H1 (cell line): Measurements from ENCODE around the gene NME7. TPM values are rescaled to one million over a fixed set of nuclear protein-coding genes. Genes with fewer than 3 reads are reported as not detected.

Experiments used
- BRCA1 ChIP-seq: IDR thresholded peaks from 2 replicates; pipeline ENCODE4 v1.6.1; 2012; ENCODE audit warnings: low read depth, low read length, improper control_type of control experiment
- CBX8 ChIP-seq: fragments of 300-800, 300-1000 bp; sonication (generic); IDR thresholded peaks from 2 replicates; pipeline ENCODE4 v1.7.1; 2016; ENCODE audit warnings: low read depth, low read length, borderline replicate concordance
- GABPA ChIP-seq: IDR thresholded peaks from 2 replicates; pipeline ENCODE4 v1.6.1; 2011; ENCODE audit warnings: mild to moderate bottlenecking, low read length, moderate library complexity, borderline replicate concordance; ENCODE audit not compliant: insufficient read depth
- KDM4A ChIP-seq: IDR thresholded peaks from one replicate; pipeline ENCODE4 v1.7.1; 2012; ENCODE audit warnings: low read depth, mild to moderate bottlenecking, moderate library complexity, low read length, inconsistent platforms; ENCODE audit not compliant: severe bottlenecking
- KDM5A ChIP-seq: fragments of 200-600 bp; IDR thresholded peaks from 2 replicates; pipeline ENCODE4 v1.7.1; 2012; ENCODE audit warnings: mild to moderate bottlenecking, low read length, inconsistent platforms, mixed read lengths
- MAFK ChIP-seq: IDR thresholded peaks from 2 replicates; pipeline ENCODE4 v1.6.1; 2012; ENCODE audit warnings: low read depth, mild to moderate bottlenecking, improper control_type of control experiment, low read length
- MAX ChIP-seq: IDR thresholded peaks from 2 replicates; pipeline ENCODE4 v1.6.1; 2012; ENCODE audit warnings: inconsistent platforms
- SAP30 ChIP-seq: fragments of 300-600 bp; sonication (generic); IDR thresholded peaks from 2 replicates; pipeline ENCODE4 v1.7.1; 2012; ENCODE audit warnings: low read length, moderate library complexity, mild to moderate bottlenecking, inconsistent platforms; ENCODE audit not compliant: insufficient read depth, insufficient replicate concordance
- SIRT6 ChIP-seq: IDR thresholded peaks from one replicate; pipeline ENCODE4 v1.7.1; 2012; ENCODE audit warnings: low read length, inconsistent platforms
- polyA plus RNA-seq, 7 experiments: library from polyadenylated mRNA; depleted of rRNA in 3 of 7; stranded (reverse) in 5 of 7; unstranded in 2 of 7; fragments of >200 nt in 5 of 7; fragments of 200-250 nt in 2 of 7; gene quantifications; 1 replicate in 5 of 7; 2 replicates in 1 of 7; 4 replicates in 1 of 7; pipeline versions ENCODE4 v1.2.1 to v1.2.3, GENCODE V29; 2011 to 2013; ENCODE audit warnings: missing spikeins in 2 of 7, mixed read lengths in 2 of 7
- total RNA-seq: library from RNA; stranded (reverse); fragmentation: NEBNext Ultra II Directional; extraction: Animal tissue kit (Norgen Biotek cat#: 25700); gene quantifications from 2 replicates; pipeline ENCODE4 v1.2.1, GENCODE V29; 2021
- TF ChIP-seq, protein P1 (sequence below): fragments of 300-600 bp; sonication (generic); IDR thresholded peaks from 2 replicates; pipeline ENCODE4 v1.7.1; 2012; ENCODE audit warnings: low read length, moderate library complexity, mild to moderate bottlenecking, inconsistent platforms; ENCODE audit not compliant: insufficient replicate concordance
- TF ChIP-seq, protein P2 (sequence below): IDR thresholded peaks from 2 replicates; pipeline ENCODE4 v1.6.1; 2011; ENCODE audit warnings: low read depth, mild to moderate bottlenecking, low read length; ENCODE audit not compliant: insufficient read depth

Gene NME7
- total and polyA plus RNA-seq, 2 of the 8 experiments (the other 6 are each of a cell fraction or from before 2014, with no cell fraction given): 11.6 to 28.5 TPM

DNA sequence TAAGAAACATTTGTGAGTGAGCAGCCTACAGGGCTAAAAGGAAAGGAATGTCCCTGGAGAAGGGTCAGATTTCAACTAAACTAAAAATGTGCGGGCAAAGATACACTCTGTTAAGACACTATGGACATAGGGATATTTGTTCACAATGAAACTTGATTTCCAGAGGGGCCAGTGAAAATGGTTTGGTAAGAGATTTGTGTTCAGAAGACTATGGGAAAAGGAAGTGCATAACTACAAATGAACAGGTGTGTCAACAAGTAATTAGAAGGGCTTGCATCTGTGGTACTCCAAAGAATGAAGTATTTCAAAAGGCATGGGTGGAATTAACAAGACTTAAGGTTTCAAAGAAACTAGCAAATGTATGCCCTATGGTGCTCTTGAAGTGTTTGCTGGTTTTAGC lies 60.4 kb downstream of the NME7 start (continued):
- TF ChIP-seq, protein P1, sequence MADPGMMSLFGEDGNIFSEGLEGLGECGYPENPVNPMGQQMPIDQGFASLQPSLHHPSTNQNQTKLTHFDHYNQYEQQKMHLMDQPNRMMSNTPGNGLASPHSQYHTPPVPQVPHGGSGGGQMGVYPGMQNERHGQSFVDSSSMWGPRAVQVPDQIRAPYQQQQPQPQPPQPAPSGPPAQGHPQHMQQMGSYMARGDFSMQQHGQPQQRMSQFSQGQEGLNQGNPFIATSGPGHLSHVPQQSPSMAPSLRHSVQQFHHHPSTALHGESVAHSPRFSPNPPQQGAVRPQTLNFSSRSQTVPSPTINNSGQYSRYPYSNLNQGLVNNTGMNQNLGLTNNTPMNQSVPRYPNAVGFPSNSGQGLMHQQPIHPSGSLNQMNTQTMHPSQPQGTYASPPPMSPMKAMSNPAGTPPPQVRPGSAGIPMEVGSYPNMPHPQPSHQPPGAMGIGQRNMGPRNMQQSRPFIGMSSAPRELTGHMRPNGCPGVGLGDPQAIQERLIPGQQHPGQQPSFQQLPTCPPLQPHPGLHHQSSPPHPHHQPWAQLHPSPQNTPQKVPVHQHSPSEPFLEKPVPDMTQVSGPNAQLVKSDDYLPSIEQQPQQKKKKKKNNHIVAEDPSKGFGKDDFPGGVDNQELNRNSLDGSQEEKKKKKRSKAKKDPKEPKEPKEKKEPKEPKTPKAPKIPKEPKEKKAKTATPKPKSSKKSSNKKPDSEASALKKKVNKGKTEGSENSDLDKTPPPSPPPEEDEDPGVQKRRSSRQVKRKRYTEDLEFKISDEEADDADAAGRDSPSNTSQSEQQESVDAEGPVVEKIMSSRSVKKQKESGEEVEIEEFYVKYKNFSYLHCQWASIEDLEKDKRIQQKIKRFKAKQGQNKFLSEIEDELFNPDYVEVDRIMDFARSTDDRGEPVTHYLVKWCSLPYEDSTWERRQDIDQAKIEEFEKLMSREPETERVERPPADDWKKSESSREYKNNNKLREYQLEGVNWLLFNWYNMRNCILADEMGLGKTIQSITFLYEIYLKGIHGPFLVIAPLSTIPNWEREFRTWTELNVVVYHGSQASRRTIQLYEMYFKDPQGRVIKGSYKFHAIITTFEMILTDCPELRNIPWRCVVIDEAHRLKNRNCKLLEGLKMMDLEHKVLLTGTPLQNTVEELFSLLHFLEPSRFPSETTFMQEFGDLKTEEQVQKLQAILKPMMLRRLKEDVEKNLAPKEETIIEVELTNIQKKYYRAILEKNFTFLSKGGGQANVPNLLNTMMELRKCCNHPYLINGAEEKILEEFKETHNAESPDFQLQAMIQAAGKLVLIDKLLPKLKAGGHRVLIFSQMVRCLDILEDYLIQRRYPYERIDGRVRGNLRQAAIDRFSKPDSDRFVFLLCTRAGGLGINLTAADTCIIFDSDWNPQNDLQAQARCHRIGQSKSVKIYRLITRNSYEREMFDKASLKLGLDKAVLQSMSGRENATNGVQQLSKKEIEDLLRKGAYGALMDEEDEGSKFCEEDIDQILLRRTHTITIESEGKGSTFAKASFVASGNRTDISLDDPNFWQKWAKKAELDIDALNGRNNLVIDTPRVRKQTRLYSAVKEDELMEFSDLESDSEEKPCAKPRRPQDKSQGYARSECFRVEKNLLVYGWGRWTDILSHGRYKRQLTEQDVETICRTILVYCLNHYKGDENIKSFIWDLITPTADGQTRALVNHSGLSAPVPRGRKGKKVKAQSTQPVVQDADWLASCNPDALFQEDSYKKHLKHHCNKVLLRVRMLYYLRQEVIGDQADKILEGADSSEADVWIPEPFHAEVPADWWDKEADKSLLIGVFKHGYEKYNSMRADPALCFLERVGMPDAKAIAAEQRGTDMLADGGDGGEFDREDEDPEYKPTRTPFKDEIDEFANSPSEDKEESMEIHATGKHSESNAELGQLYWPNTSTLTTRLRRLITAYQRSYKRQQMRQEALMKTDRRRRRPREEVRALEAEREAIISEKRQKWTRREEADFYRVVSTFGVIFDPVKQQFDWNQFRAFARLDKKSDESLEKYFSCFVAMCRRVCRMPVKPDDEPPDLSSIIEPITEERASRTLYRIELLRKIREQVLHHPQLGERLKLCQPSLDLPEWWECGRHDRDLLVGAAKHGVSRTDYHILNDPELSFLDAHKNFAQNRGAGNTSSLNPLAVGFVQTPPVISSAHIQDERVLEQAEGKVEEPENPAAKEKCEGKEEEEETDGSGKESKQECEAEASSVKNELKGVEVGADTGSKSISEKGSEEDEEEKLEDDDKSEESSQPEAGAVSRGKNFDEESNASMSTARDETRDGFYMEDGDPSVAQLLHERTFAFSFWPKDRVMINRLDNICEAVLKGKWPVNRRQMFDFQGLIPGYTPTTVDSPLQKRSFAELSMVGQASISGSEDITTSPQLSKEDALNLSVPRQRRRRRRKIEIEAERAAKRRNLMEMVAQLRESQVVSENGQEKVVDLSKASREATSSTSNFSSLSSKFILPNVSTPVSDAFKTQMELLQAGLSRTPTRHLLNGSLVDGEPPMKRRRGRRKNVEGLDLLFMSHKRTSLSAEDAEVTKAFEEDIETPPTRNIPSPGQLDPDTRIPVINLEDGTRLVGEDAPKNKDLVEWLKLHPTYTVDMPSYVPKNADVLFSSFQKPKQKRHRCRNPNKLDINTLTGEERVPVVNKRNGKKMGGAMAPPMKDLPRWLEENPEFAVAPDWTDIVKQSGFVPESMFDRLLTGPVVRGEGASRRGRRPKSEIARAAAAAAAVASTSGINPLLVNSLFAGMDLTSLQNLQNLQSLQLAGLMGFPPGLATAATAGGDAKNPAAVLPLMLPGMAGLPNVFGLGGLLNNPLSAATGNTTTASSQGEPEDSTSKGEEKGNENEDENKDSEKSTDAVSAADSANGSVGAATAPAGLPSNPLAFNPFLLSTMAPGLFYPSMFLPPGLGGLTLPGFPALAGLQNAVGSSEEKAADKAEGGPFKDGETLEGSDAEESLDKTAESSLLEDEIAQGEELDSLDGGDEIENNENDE: no peak
- TF ChIP-seq KDM5A (no peak), CBX8 (no peak), MAFK (no peak), BRCA1 (no peak), SIRT6 (no peak), MAX (no peak), KDM4A (no peak), SAP30 (no peak), GABPA (no peak)
- TF ChIP-seq, protein P2, sequence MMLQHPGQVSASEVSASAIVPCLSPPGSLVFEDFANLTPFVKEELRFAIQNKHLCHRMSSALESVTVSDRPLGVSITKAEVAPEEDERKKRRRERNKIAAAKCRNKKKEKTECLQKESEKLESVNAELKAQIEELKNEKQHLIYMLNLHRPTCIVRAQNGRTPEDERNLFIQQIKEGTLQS: no peak
